NCI-H82 (cell line): Measurements from ENCODE around the gene KLF12.
A peak's percentile ranks its signal among the peaks of the same experiment; 100 is the strongest.

ENCODE experiments used
- DNase-seq: peaks from one replicate; lab custom pipeline; 2025; lab: John Stamatoyannopoulos, UW

KLF12 gene

DNA sequence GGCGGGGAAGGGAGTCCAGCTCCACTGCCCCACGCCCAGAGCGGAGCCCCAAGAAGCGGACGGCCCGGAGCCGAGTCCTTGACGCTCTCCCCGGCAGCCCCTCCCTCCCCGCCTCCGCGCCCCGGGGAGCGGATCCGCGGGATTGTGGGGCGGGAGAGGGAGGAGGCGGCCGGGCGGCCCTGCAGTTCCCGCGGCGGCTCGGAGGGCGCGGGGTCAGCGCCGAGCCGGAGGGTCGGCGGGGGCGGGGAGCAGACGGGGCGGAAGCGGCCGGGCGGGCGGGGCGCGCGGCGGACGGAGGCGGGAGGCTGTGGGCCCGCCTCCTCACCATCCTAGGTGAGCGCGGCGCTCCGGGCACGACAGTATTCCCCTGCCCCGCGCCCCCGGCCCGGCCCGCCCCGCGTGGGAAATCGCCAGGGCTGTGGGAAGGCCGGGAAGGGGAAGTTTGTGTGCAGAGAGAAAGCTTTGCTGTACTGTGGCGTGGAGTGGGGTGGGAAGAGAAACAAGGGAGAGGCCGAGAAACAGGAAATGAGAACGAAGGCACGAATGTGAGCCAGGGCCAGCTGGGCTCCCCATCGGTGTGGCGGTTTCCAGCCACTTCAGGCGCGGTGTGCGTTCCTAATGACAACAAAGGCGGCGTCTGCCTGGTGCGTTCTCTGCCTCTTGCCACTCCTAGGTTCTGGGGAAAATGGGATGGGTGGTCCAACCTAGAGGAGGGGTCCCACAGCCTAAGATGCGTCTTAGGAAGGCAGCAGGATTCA, 1.3 kb upstream of the KLF12 start:
- DNase-seq, result peak; percentile 87

DNA sequence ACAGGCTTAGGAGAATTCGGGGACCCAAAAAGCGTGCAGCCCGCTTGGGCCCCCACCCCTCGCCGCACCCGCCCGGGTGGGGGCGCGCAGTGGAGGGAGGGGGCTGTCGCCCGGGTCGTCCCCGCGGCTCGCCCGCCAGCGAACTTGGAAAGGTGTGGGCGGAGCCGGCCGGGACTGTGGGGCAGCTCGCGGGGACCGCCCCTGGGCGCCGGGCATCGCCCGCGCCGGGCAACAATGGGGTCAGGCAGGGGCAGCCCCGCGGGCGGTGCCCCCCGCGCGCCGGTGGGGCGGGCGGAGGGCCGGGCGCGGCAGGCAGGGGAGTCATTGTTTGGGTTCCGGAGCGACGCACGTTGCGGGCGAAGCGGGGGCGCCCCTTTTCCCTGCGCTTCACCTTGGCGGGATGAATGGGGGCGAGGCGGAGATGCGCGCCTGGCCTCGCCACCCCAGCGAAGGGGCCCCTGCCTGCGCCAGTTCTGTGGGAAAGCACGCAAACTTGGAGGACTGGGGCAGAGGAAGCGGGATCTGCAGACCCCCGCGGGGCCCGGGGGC, 647 bp upstream of the KLF12 start:
- peak; percentile 82 for DNase-seq

DNA sequence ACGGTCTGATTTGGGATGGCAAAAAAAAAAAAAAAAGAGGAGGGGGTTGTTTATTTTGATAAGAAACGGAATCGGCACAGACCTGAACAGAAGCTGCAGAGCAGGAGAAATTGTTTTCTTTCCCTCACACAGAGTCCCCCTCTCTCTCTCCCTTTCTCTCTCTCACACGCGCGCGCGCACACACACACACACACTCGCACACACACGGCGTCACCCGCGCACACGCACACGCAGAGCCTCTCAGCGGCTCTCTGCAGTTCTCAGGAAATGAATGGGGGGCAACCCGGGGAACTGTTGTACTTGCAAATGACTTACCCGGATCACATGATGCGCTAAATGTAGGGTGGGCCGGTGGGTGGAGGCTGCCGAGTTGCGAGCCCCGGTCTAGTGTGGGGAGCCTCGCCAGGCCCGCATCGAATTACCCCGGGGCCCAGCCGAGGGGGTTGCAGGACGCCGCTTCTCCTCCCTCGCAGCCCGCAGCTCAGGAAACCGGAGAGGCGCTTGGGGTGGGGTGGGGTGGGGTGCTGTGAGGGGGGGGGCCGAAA, 475 bp downstream of the KLF12 start:
- peak; percentile 91 for DNase-seq

DNA sequence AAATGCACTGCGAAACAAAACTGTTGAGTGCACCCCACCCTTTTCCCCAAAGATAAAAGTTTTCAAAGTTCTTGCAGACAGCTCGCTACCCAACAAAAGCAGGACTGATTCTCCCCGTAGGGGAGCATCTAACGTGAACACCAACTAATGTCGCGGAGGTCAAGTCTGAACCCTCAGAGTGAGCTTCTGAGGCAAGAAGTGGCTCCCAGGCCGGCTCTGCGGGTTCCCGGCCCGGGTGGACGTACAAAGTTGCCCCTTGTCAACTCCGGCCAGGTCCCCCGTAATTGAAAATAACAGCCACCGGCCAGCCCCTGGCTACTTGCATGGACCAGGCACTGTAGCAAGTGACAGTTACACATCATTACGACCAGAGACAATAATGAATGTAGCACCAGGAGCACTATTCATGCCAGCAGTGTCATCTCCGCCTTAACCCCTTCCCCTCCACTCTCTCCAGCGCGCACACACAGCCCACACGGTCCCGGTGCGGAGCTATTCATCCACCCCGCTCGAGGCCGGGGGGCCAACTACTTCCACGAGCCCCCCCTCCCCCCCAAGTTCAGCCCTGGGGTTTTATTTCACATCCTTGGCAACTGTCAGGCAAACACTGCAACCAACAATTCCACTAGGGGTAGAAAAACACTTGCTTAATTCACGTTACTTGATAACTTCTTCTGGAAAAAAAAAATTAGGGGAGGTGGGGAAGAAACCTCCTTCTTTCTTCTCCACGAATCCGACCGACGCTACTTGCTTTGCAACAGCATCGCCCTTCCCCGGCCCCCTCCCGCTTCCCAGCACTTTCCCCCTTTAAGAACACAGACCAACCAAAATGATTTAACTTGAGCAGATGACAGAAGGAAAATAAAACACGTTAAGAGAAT, 1.2 kb downstream of the KLF12 start:
- DNase-seq, result peak; percentile 62

DNA sequence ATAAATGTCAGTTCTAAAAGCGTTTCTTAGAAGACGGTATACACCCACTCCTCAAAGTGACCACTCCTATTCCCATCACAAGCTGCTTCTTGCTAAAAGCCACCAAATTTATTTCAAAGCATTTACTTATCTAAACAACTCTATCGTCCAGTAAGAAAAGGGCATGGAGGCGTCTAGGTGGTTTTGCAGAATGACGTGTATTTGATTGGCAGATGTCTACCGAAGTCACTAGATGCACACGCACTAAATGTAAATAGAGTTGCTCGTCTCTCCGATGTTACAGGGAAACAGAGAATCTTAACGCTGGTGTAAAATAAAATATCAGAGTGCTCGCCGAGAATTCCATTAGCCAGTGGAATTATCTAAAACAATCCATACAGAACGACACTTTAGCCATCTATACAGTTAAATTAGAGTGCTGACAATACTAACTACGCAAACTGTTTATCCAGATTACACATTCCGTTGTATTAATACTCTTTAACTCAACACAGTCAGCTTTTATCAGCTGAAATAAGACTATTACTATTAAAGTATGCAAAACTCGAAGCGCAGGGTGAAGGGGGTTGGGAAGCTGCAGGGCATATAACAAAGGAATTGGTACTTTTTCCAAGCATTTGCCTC, 1.9 kb downstream of the KLF12 start:
- peak; percentile 56 for DNase-seq

DNA sequence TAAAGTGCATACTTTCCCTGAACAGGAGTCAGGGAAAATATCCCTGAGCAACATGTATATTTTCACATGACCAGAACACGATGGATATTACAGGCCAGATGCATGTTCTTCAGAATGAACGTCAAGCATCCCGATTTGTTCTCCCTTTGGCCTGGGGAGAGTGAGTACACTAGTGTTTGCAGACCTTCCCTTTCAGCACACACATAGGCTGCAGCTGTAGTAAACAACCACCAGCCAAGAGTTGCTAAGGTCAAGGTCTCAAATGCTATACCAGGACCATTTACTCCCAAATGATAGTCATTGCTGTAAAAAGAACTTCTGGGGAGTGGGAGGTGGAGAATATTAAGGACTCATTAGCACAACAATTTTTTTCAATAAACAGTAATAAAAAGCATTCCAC, 3.0 kb downstream of the KLF12 start:
- DNase-seq, result no peak

DNA sequence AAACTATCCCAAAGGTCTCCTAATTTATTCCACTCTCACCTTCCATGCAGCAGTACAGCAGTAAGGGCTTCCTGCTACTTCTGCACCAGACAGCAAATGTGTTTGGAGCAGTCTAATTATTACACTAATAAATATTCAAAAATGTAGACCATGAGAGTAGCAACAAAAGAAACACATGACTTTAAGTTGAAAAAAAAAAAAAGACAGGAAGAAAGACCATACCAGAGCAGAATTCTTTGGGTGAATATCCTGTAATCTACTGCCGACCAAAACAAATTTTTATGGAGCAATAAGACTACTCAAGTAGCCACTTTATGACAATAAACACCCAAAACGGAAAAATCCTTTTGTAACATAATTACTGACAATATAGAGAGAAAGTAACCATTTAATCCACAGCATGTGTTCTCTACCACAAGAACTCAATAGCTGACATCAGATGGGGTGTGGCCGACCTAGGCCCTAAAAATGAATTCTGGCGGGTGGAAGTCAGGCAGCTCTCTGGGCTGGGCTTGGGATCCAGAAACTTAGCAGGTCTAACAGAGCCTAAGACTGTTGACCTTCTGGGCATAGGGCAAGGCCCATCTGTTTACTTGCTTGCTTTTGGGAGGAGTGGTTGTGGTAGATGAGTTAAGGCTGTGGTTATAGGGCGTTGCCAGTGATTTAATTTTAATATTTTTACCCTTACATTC, 4.6 kb downstream of the KLF12 start:
- peak; percentile 19 for DNase-seq

DNA sequence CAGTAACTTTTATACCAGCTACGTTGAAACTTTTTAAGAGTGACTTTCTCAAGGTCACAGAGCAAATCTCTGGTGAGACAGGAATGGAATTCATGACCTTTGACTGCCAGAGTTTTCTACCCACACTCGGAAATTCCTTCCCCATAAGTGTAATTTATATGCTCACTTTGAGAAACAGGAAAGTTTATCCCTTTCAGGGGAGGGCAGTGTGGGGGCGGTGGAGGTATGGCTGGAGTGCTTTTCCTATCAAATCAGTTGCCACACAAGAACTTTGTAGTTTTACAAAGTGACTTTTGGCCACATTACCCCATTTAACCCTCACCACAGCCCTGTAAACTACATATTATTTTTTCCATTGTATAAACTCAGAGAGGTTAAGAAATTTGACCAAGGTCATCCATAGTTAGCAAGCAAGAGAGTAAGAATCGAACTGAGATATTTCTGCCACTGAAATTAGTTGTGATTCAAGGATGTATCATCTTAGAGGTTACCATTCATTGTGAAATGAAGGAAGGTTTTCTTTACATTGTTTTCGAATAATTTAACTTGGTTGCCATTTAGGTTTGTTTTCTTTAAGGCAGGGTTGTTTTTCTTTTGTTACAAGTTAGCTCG, 5.9 kb downstream of the KLF12 start:
- DNase-seq, result no peak

DNA sequence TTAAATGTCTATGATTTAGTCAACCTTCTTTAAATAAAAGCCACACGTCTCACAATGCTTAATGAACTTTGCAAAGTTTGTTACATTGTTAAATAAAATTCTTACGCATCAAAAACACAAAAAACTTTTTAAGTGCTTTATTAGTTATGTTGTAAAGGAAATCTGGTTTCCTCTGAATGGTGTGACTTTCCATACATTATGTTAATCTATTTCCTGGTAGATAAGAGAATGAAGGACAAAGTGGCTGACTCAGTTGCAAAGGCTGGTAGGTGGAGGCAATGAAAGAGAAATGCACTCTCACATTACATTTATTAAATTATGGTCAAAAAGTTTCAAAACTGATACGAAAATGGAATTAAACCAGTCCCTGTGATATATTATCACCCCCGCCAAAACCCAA, 15.9 kb downstream of the KLF12 start:
- DNase-seq, result no peak

DNA sequence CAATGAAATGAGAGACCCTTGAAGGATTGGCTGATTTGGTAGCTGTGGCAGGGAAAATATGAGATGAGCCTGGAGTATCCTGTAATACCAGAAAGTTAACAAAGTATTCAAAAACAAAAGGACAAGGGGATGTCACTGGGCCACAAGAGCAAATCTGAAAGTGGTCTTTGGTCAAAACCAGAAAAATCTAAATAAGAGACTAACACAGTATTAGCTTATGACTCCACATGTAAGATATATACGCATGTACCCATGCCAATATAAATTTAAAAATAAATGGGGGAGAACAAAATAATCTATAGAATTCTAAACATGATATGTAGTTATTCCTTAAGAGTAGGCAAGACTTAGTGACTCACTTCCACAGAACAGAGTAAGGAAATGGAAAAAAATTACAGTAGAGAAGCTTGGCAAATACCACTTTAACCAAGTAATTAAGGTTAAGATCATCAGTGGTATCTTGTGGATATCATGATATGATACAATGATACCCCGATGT, 16.9 kb downstream of the KLF12 start:
- no peak for DNase-seq

DNA sequence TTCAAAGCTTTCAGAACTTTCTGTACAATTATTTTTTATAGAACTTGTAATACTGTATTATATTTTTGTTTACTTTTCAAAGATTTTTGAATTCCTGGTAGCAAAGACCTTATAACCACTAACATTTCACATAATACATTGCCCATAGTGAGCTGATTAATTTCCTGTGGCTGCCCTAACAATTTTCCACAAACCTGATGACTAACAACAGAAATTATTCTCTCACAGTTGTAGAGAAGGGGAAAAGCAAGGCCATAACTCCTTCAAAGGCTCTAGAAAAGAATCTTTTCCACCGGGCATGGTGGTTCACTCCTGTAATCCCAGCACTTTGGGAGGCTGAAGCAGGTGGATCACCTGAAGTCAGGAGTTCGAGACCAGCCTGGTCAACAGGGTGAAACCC, 19.1 kb downstream of the KLF12 start:
- no peak for DNase-seq

DNA sequence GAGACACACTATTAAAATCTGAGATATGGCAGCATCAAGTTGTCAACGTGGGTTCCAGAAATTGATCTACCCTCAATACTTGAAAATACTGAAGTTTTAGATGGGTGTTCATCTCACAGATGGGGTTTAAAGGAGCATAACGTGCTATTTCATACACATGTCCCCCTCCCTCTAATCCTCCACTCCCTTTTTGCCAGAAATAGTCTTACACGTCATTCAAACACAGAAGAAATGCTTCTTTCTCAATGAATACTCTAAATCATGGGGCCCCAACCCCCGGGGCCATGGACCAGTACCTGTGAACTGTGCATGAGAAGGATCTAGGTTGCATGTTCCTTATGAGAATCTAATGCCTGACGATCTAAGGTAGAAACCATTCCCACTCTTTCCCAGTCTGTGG, 19.6 kb downstream of the KLF12 start:
- DNase-seq, result no peak

DNA sequence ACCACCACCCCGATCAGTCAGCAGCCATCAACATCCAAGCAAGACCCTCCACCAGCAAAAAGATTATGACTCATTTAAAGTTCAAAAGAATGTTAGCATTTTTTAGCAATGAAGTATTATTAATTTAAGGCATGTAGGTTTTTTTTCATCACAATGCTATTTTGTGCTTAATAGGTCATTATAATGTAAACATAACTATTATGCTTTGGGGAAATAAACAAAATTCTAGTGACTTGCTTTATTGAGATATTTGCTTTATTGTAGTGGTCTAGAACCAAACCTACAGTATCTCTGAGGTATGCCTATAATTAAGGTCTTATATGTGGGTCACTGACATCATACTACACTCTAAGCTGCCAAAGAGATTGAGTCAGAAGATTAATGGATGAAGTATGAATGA, 20.0 kb downstream of the KLF12 start:
- no peak for DNase-seq

DNA sequence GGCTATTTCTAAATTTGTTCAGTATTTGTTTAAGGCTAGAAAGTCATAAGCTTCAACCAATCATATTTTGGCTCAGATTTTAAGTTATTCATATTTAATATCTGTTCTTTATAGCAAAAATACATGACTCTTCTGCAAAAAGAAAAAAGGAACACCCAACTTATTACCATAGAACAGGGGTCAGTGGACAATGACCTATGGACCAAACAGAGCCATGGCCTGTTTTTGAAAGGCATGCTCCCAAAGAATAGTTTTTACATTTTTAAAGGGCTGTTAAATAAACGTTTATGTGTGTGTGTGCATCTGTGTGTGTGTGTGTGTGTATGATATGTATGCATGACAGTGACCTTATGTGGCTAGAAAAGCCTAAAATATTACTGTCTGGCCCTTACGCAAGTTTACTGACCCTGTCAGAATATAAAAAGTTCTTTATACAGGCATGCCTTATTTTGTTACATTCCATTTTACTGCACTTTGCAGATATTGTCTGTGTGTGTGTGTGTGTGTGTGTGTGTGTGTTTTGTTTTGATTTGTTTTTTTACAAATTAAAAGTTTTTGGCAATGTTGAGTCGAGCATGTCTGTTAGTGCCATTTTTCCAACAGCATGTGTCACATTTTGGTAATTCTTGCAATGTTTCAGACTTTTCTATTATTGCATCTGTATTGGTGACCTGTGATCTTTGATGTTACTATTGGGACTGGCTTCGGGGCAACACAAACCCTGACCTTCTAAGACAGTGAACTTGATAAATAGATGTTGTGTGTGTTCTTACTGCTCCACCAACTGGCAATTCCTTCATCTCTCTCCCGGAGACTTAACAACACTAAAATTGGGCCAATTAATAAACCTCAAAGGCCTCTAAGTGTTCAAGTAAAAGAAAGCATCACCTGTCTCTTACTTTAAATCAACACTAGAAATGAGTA, 22.0 kb downstream of the KLF12 start:
- no peak for DNase-seq

DNA sequence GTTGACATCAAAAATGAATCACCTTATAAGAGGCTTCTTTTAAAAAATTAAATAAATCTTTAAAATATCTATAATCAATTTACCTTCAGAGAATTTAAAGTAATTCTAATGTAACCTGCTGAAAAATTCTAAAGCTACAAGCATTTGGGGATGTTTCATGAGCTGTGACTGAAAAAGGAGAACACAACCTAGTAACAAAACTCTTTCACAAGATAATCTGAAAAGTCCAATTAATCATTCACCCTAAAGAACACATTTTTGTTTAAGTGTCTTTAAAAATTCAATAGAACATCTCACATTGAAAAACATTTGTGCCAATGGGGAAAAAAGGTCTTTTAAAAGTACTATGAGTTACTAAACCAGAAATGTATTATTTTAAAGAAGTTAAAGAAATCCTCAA, 22.8 kb downstream of the KLF12 start:
- no peak for DNase-seq

DNA sequence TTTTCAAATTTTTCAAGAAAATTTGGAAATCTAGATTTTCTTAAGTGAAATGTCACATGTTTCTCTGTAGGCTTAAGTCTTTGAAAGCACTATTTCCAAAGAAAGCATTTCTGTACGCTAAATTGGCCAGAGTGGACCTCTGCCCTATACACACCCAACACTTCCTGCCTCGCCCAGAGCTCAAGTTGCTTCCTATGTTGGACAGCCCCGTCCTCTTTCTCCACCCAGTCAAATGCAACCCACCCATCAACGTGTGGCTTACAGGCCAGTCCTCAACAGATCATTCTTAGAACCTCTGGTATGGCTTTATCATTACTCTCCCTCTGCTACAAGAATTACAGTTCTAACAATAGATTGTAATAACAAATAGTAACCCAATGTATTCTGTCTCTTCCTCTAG, 24.2 kb downstream of the KLF12 start:
- DNase-seq, result no peak

DNA sequence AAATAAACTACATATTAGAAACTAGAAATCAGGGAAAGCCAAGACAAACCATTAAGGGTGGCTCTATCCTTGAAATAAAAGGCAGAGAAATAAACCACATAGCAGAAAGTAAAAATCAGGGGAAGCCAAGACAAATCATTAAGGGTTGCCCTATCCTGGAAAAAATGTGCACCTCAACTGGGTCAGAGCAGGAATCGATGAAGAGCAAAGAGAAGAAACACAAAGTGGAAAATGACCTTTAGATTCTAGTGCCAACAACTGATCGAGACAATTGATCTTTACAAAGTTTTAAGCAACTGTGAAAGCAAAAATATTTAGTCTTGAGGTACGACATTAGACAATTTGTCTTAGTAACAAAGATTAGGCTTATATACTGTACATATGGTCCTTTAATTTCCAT, 26.6 kb downstream of the KLF12 start:
- no peak for DNase-seq

DNA sequence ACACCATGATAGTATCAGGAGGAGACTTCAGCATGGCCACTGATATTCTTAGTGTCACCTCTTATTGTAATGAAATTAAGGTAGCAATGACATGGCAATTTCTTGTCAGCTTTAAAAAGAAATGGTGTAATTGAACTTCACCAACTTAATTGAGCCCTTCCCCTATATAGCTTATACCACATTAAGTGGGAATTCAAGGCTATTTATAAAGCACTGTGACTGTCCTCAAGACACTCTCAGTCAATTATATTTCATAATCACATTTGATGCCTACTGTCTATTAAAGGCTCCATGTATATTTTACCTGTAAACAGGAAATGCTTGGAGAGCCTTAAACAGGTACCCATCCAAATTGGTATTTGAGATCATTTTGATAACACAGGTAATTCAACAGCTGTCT, 28.3 kb downstream of the KLF12 start:
- no peak for DNase-seq

DNA sequence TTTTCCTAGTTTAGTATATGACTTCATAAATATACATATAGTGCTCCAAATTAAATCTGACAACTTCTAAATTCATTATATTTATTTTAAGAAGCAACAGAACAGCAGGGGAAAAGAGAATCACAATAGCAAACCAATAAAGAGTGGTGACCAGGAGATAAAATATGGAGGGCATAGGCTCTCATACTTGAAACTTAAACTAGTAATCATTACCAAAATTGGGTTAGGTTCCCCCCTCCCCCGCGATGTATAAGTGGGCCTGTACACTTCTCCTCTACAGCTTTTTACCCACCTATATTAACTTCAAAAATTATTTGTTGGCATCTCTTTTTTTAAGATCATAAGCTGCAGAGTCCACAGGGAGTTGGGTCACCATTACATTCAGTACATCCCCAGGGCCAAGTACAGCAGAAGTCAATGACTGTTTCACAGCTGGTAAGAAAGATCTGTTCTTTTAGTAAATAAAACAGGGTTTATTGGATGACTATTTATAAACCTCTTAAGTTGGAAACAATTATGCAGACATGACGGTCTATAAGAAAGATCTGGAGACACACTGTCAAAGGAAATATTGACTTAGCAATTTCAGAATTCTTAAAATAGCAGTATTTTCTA, 29.4 kb downstream of the KLF12 start:
- no peak for DNase-seq
